Thoracic aorta (tissue), 2 donors: ENCODE results near the gene HGD. TPM values are rescaled to one million over a fixed set of nuclear protein-coding genes. Genes with fewer than 3 reads are reported as not detected.
"Not testable (repeated sequence)": the region's sequence is repeated elsewhere in the genome, so short reads cannot be mapped to it uniquely, and the experiment has no call there.

Experiments
- ATAC-seq: fragments of 150-250 bp; one replicate; pipeline ENCODE4 v1.8.0; 2017; ENCODE audit warnings: low read depth; ENCODE audit not compliant: insufficient number of reproducible peaks, low FRiP score
- DNase-seq: peaks from one replicate; pipeline ENCODE4 v3.0.0-alpha.2; 2020; ENCODE audit warnings: low spot score
- H3K27ac ChIP-seq, 2 donors: fragments of 200-600 bp; sonication (generic); 1 replicate in 1 of 2; 2 replicates in 1 of 2; pipeline ENCODE4 v1.5.1; 2016; ENCODE audit warnings: mild to moderate bottlenecking in 2 of 2, moderate library complexity in 2 of 2
- H3K27me3 ChIP-seq: fragments of 200-600 bp; sonication (generic); replicated peaks from 2 replicates; pipeline ENCODE4 v1.6.0; 2016; ENCODE audit warnings: mild to moderate bottlenecking; ENCODE audit not compliant: insufficient read depth
- H3K36me3 ChIP-seq: fragments of 200-600 bp; sonication (generic); one replicate; pipeline ENCODE4 v1.5.1; 2016
- H3K4me1 ChIP-seq, 2 donors: fragments of 200-600 bp; sonication (generic); 1 replicate in 1 of 2; 2 replicates in 1 of 2; pipeline versions ENCODE4 v1.5.1 to v1.6.0; 2016; ENCODE audit warnings: low read depth in 2 of 2, mild to moderate bottlenecking in 1 of 2; ENCODE audit not compliant: control insufficient read depth in 1 of 2
- H3K4me3 ChIP-seq: fragments of 200-600 bp; sonication (generic); 2 replicates; pipeline ENCODE4 v1.5.1; 2016; ENCODE audit warnings: mild to moderate bottlenecking
- H3K9me3 ChIP-seq: fragments of 200-600 bp; sonication (generic); 2 replicates; pipeline ENCODE4 v1.5.1; 2016
- CTCF ChIP-seq: fragments of 200-600 bp; sonication (generic); IDR thresholded peaks from one replicate; pipeline ENCODE4 v1.5.1; 2019; ENCODE audit warnings: antibody characterized with exemption
- total RNA-seq, 2 donors: library from RNA; depleted of rRNA; stranded (reverse); fragments of >200 nt; gene quantifications; one replicate each; pipeline versions ENCODE4 v1.1.0 to v1.2.3, GENCODE V29; 2016

The HGD gene
- under 1 TPM in 1 of 2 donors, not detected in 1; 0.14 TPM for total RNA-seq

- peaks cover 0 to 14% of the 10 kb centered on the region in 2 donors for H3K4me1 ChIP-seq
- no peak for DNase-seq
- no peaks in the 10 kb centered on the region for H3K9me3 ChIP-seq
- no peaks in the 10 kb centered on the region for H3K27me3 ChIP-seq
- no peak for ATAC-seq
- no peak within 1 kb of the TSS for H3K4me3 ChIP-seq
- no peaks in the 10 kb centered on the region for H3K36me3 ChIP-seq
- no peak for TF ChIP-seq CTCF
- H3K27ac ChIP-seq: no peak within 1 kb of the TSS
Measured at GRCh38 chr3:120682095-120682681, at the start of gene HGD. Gene HGD (minus strand): TSS chr3:120682239. CDS start chr3:120682111, 128 bp downstream.

- TF ChIP-seq CTCF: no peak
- H3K9me3 ChIP-seq: no peaks in the 10 kb centered on the region
- no peak overlapping the region for H3K27ac ChIP-seq
- no peaks in the 10 kb centered on the region for H3K4me1 ChIP-seq
- no peak for DNase-seq
- no peaks in the 10 kb centered on the region for H3K36me3 ChIP-seq
- H3K27me3 ChIP-seq: no peaks in the 10 kb centered on the region
- no peak for ATAC-seq
- no peak overlapping the region for H3K4me3 ChIP-seq
Measured at GRCh38 chr3:120730576-120731542, 48.8 kb upstream of the HGD start.

GRCh38 chr3:120726791-120727190, 44.8 kb upstream of the HGD start:
- ATAC-seq (no peak), DNase-seq (no peak)
- no peak for TF ChIP-seq CTCF
- Histone ChIP-seq H3K4me1 (no peaks in the 10 kb centered on the region), H3K4me3 (no peak overlapping the region), H3K27me3 (no peaks in the 10 kb centered on the region), H3K9me3 (no peaks in the 10 kb centered on the region), H3K27ac (no peak overlapping the region), H3K36me3 (no peaks in the 10 kb centered on the region)

DNA sequence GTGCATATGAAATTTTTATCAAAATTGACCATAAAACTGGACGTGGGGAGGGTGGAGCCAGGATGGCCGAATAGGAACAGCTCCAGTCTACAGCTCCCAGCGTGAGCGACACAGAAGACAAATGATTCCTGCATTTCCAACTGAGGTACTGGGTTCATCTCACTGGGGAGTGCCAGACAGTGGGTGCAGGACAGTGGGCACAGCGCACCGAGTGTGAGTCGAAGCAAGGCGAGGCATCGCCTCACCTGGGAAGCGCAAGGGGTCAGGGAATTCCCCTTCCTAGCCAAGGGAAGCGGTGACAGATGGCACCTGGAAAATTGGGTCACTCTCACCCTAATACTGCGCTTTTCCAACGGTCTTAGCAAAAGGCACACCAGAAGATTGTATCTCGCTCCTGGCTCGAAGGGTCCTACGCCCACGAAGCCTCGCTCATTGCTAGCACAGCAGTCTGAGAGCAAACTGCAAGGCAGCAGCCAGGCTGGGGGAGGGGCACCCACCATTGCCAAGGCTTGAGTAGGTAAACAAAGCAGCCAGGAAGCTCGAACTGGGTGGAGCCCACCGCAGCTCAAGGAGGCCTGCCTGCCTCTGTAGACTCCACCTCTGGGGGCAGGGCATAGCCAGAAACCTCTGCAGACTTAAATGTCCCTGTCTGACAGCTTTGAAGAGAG, 37.3 kb upstream of the HGD start:
- ATAC-seq, H3K27ac ChIP-seq: not testable (repeated sequence)
- peak overlapping the region; percentile 42 for H3K4me3 ChIP-seq

DNA sequence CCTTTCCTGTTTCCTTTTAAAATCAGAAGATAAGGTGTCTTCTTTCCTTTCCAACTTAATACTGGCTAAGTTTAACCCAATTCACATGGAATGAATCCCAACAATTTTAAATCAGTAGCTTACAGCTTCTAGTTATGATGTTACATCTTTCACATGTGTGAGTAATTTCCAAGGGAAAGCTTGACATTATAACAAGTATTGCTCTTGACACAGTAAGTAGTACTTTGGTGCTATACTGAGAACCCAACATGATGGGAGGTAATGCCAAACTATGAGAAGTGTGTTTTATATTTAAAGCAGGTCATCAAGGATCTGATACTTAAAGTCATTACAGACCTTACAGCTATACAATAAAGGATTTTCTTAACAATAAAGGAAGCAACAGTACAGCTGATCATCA, 31.2 kb upstream of the HGD start:
- no peak for TF ChIP-seq CTCF
- Histone ChIP-seq H3K36me3 (no peaks in the 10 kb centered on the region), H3K4me1 (no peaks in the 10 kb centered on the region), H3K27ac (no peak overlapping the region), H3K4me3 (no peak overlapping the region), H3K27me3 (no peaks in the 10 kb centered on the region), H3K9me3 (no peaks in the 10 kb centered on the region)
- DNase-seq: no peak
- no peak for ATAC-seq

More for the DNA sequence above, 37.3 kb upstream of the HGD start:
- not testable (repeated sequence) for H3K4me1 ChIP-seq, H3K9me3 ChIP-seq, H3K27me3 ChIP-seq, H3K36me3 ChIP-seq, DNase-seq
